AG04450 (cell line): ENCODE results near the gene MSH3. TPM values are rescaled to one million over a fixed set of nuclear protein-coding genes. Genes with fewer than 3 reads are reported as not detected.

Experiments
- CTCF ChIA-PET: fragments of 300-600, 350-600 bp; formaldehyde crosslinking; extraction: SDS; loops from one replicate; lab custom pipeline; 2022; ENCODE audit warnings: antibody characterized with exemption, inconsistent platforms; lab: Charles Lee
- POLR2A ChIA-PET: fragments of 350-600 bp; formaldehyde crosslinking; extraction: SDS; loops from one replicate; lab custom pipeline; 2021; ENCODE audit warnings: antibody characterized with exemption, inconsistent platforms; lab: Yijun Ruan, JAX
- DNase-seq: peaks from one replicate; pipeline ENCODE4 v3.0.0-alpha.2; 2011; ENCODE audit warnings: low read depth, low spot score
- H3K27ac ChIP-seq: one replicate; pipeline ENCODE4 v1.5.1; 2012; ENCODE audit warnings: low read depth, low read length, control low read depth
- H3K27me3 ChIP-seq: one replicate; pipeline ENCODE4 v1.6.0; 2012; ENCODE audit warnings: low read length; ENCODE audit not compliant: control insufficient read depth, insufficient read depth
- H3K4me3 ChIP-seq: 2 replicates; pipeline ENCODE4 v1.5.1; 2011; ENCODE audit warnings: mild to moderate bottlenecking, low read depth, low read length, control low read depth
- H3K9me3 ChIP-seq: 2 replicates; pipeline ENCODE4 v1.5.1; 2012; ENCODE audit warnings: low read length; ENCODE audit not compliant: control insufficient read depth, insufficient read depth
- CTCF ChIP-seq: IDR thresholded peaks from 2 replicates; pipeline ENCODE4 v1.5.1; 2011; ENCODE audit warnings: low read depth, low read length, control low read depth, inconsistent platforms
- polyA plus RNA-seq: library from polyadenylated mRNA; depleted of rRNA; stranded (reverse); fragments of >200 nt; gene quantifications from 2 replicates; pipeline ENCODE4 v1.2.3, GENCODE V29; 2011

MSH3 gene
- polyA plus RNA-seq, 1 experiment = 10.8 TPM

- no peak for DNase-seq
- CTCF ChIA-PET = interaction anchor here (1.1 kb wide), 1 partner anchor 194 kb away, joined by 5 read pairs; no protein-coding TSS in a partner anchor
Measured at GRCh38 chr5:80676706-80677105, 22.3 kb downstream of the MSH3 start.

GRCh38 chr5:80686757-80687156 lies 32.3 kb downstream of the MSH3 start:
- Histone ChIP-seq H3K9me3 (no peaks in the 10 kb centered on the region), H3K4me3 (no peak overlapping the region), H3K27me3 (no peaks in the 10 kb centered on the region), H3K27ac (no peak overlapping the region)
- DNase-seq = no peak
- POLR2A ChIA-PET = interaction anchor here (0.6 kb wide), 1 partner anchor 737 kb away, joined by 3 read pairs; no protein-coding TSS in a partner anchor
- TF ChIP-seq CTCF = peak; percentile 44
- CTCF ChIA-PET = interaction anchor here (0.6 to 6.4 kb wide), 12 partner anchors 15 to 615 kb away, joined by 3 to 85 read pairs (median 7); partner anchors contain the start of gene ZCCHC9

More at GRCh38 chr5:80676706-80677105, 22.3 kb downstream of the MSH3 start:
- Histone ChIP-seq H3K4me3 (no peak overlapping the region), H3K27ac (no peak overlapping the region), H3K9me3 (no peaks in the 10 kb centered on the region), H3K27me3 (no peaks in the 10 kb centered on the region)
- no peak for TF ChIP-seq CTCF
- POLR2A ChIA-PET = no interaction called here

- ChIA-PET CTCF (interaction anchor here (0.6 to 6.4 kb wide), 8 partner anchors 9 to 613 kb away, joined by 3 to 85 read pairs (median 8); partner anchors contain the start of gene ZCCHC9), POLR2A (no interaction called here)
- DNase-seq = no peak
- H3K27me3 ChIP-seq = no peaks in the 10 kb centered on the region
- H3K27ac ChIP-seq = no peak overlapping the region
- no peak for TF ChIP-seq CTCF
- no peak overlapping the region for H3K4me3 ChIP-seq
- no peaks in the 10 kb centered on the region for H3K9me3 ChIP-seq
Measured at GRCh38 chr5:80688648-80689420, 34.4 kb downstream of the MSH3 start.

- H3K27ac ChIP-seq = no peak overlapping the region
- H3K27me3 ChIP-seq = no peaks in the 10 kb centered on the region
- ChIA-PET POLR2A (no interaction called here), CTCF (interaction anchor here (0.6 to 6.4 kb wide), 3 partner anchors 505 to 610 kb away, joined by 7 to 85 read pairs (median 7); no protein-coding TSS in a partner anchor)
- no peak overlapping the region for H3K4me3 ChIP-seq
- TF ChIP-seq CTCF = no peak
- H3K9me3 ChIP-seq = no peaks in the 10 kb centered on the region
- DNase-seq = no peak
Measured at GRCh38 chr5:80689627-80690026, 35.2 kb downstream of the MSH3 start.

GRCh38 chr5:80695666-80696065 lies 41.2 kb downstream of the MSH3 start:
- CTCF ChIA-PET = interaction anchor here (0.7 to 1.3 kb wide), 2 partner anchors 500 to 512 kb away, joined by 3 read pairs; no protein-coding TSS in a partner anchor

More at GRCh38 chr5:80695666-80696065, 41.2 kb downstream of the MSH3 start:
- Histone ChIP-seq H3K27ac (no peak overlapping the region), H3K27me3 (no peaks in the 10 kb centered on the region), H3K4me3 (no peak overlapping the region), H3K9me3 (no peaks in the 10 kb centered on the region)
- no peak for TF ChIP-seq CTCF
- no peak for DNase-seq
- POLR2A ChIA-PET = no interaction called here
